Measurements from ENCODE around the gene APOL4. TPM values are rescaled to one million over a fixed set of nuclear protein-coding genes. Genes with fewer than 3 reads are reported as not detected.

The APOL4 gene
- total RNA-seq, 2 donors from 2014 or later = 0.22 TPM; not detected in 1

DNA sequence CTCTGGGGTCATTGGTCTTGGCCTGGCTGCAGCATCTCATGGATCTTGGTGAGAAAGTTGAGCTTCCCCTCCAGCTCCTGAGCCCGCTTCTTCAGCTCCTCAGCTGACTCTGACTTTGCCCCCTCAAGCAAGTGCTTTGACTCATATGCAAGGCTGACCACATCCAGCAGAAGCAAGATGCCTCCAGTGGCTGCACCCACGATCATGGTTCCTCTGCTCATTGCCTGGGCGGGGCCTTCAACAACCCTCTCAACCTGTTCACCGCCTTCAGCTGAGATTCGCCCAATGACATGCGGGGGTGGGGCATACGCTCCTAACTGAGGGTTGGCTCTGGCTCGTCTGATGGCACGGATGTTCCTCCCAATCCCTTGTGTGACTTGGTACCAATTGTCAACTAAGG, 25.8 kb upstream of the APOL4 start:
- DNase-seq = no peak
- ATAC-seq = no peak
- Mint-ChIP-seq H3K27ac (peak overlapping the region; percentile 51), H3K4me1 (peaks cover 5% of the 10 kb centered on the region), H3K27me3 (no peaks in the 10 kb centered on the region), H3K4me3 (no peak overlapping the region), H3K36me3 (ENCODE audit: low read depth) (peaks cover 4% of the 10 kb centered on the region)
- no peaks in the 10 kb centered on the region for H3K9me3 ChIP-seq (ENCODE audit: control insufficient read depth, low read length, poor library complexity, severe bottlenecking)

DNA sequence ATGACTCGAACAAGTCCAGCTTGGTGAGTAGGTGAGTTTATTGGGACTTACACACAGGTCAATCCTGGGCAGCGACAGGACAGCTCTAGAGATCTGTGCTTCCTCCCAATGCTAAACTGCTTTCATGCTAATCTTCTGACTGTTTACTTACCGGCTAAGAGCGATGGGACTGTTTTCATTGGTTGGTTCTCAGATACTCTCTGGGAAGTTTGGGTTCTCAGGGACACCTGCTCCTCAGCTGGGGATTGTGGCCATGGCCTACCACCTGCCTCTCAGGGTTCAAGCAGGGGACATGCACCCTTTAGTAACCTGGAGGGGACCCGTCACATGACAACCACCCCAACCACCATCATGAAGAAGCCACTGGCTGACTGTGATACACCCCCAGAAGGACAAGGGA, 24.6 kb upstream of the APOL4 start:
- Mint-ChIP-seq H3K27ac (no peak overlapping the region), H3K4me1 (peaks cover 7% of the 10 kb centered on the region), H3K4me3 (no peak overlapping the region), H3K36me3 (ENCODE audit: low read depth) (peaks cover 2% of the 10 kb centered on the region), H3K27me3 (peaks cover 5% of the 10 kb centered on the region)
- no peaks in the 10 kb centered on the region for H3K9me3 ChIP-seq (ENCODE audit: control insufficient read depth, low read length, poor library complexity, severe bottlenecking)
- DNase-seq (no peak), ATAC-seq (no peak)

DNA sequence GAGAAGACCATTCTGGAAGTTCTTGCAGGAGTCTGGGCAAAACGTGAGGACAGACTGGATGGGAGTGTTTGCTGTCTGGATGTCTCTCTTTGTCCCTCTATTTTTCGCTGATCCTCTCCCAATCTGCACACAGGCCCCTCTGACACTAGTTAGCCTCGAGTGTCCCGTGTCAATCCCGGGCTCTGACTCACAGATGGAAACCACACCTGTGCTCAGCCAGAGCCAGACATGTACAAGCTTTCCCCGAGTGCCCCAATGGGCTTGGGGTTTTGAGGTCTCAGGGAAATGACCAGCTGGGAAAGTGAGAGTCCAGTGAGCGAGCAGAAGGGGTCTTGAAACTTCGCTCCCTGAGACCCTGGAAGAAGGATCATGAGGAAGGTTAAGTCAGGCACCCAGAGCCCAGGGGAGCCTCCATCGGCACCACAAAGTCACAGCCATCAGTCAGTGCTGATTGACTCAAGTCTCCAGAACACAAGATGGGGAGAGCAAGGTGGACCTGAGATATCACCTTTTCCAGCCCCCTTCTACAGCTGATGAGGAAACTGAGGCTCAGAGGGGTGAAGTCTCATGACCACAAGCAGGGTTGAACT, 23.8 kb upstream of the APOL4 start:
- Mint-ChIP-seq H3K27me3 (peaks cover 9% of the 10 kb centered on the region), H3K4me3 (no peak overlapping the region), H3K36me3 (ENCODE audit: low read depth) (peaks cover 2% of the 10 kb centered on the region), H3K4me1 (peaks cover 7% of the 10 kb centered on the region), H3K27ac (peak overlapping the region; percentile 59)
- H3K9me3 ChIP-seq (ENCODE audit: control insufficient read depth, low read length, poor library complexity, severe bottlenecking) = no peaks in the 10 kb centered on the region
- ATAC-seq (no peak), DNase-seq (no peak)

DNA sequence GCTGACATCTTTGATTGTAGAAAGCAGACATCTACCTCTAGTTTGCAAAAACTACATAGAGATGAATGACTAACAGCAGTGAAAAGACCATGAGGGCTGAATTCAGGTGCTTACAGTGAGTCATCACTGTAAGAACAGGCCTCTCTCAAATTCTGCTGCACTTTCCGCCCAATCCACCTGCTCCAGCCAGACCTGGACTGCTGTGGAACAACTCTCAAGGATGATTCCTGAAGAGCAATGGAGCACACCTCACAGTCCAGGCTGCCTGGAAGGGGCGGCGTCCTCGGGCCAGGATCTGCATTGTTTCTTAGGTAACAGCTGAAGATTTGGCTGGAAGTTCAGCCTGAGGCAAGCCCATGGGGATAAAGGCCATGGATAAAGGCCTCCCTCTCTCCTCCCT, 22.6 kb upstream of the APOL4 start:
- Mint-ChIP-seq H3K4me1 (peaks cover 10% of the 10 kb centered on the region), H3K4me3 (no peak overlapping the region), H3K36me3 (ENCODE audit: low read depth) (no peaks in the 10 kb centered on the region), H3K27me3 (peaks cover 13% of the 10 kb centered on the region), H3K27ac (no peak overlapping the region)
- no peaks in the 10 kb centered on the region for H3K9me3 ChIP-seq (ENCODE audit: control insufficient read depth, low read length, poor library complexity, severe bottlenecking)
- ATAC-seq (no peak), DNase-seq (no peak)

DNA sequence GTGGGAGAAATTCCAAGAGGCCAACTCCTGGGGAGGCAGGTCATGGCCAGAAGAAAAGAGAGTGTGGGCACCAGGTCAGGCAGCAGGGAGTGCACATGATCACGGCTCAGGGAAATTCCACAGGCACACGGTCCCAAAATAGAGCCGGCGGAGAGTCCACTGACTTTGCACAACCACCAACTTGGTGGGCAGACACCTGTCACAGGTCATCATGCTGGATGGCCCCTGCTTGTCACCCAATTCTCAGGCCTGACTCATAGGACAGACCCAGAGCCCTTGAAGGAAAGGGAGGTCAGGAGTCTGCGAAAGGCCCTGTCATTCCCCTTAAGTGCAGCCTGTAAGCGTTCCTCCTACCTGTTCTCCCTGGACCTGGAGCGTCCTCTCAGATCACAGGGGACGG, 21.9 kb upstream of the APOL4 start:
- no peaks in the 10 kb centered on the region for H3K36me3 Mint-ChIP-seq (ENCODE audit: low read depth)

DNA sequence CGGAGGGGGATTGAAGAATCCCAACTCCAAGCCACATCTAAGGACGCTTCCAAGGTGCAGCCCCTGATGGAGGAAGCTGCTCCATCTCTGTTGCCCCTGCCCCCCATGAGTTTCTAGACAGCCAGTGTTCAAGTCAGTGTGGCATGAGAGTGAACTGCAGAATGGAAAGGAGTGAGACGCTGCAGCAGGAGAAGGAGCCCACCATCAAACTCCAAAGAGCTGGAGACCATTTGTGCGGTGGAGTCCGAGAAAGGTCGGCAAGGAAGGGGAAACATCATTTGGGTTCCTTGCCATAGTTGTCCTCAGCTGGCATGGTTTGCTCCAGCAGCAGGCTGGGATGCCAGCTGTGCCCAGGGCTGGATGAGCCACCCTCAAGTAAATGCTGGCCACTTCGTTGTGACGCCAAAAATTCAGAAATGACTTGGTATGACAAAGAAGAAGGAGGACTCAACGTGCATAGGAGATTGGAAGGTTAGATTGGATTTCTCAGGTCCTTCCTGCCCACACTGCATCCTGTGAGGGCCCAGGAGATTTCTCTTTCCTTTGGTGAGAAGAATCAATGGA, 21.4 kb upstream of the APOL4 start:
- no peak for DNase-seq
- Mint-ChIP-seq H3K27ac (peak overlapping the region; percentile 9), H3K27me3 (peaks cover 25% of the 10 kb centered on the region)

More for the DNA sequence above, 21.9 kb upstream of the APOL4 start:
- ATAC-seq (no peak), DNase-seq (no peak)
- Mint-ChIP-seq H3K27me3 (peaks cover 20% of the 10 kb centered on the region), H3K4me1 (peaks cover 12% of the 10 kb centered on the region), H3K4me3 (no peak overlapping the region), H3K27ac (no peak overlapping the region)
- H3K9me3 ChIP-seq (ENCODE audit: control insufficient read depth, low read length, poor library complexity, severe bottlenecking) = no peaks in the 10 kb centered on the region

DNA sequence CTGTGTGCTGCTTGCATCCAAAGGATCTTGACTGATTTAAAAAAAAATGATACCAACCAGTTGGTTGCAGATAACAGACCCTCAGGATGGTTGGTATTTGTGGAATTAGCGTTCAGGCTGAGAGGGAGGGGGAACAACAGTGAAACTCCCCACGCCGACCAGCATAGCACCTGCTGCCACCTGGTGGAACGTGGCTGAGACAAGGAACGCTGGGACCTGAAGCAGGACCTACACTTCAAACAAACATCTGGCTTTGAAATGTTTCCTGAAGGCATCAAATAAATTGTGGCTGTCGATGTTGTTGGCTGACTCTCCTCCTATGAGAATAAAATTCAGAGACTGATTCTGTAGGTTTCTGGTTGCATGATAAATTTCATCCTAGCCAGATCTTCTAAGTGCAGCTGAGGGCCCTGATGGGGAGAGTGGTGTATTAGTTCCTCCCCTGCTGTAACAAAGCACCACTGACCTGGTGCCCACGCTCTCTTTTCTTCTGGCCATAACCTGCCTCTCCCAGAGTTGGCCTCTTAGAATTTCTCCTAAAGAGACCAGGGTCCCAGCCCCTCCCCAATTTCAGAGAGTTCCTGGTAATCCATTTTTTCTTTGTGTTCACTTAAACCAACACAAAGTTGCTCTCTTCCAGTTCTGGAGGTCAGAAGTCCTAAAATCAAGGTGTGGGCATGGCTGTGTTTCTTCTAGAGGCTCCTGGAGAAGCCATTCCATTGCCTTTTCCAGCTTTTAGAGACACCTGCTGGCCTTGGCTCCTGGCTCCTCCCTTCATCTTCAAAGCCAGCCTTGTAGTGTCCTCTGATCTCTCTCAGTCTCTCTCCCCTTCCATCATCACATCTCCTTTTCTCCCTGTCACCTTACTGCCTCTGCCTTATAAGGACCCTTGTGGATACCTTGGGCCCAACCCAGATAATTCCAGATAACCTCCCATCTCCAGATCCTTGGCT, 20.5 kb upstream of the APOL4 start:
- H3K9me3 ChIP-seq (ENCODE audit: control insufficient read depth, low read length, poor library complexity, severe bottlenecking) = no peaks in the 10 kb centered on the region
- Mint-ChIP-seq H3K4me3 (peak overlapping the region; percentile 33), H3K27me3 (peaks cover 34% of the 10 kb centered on the region), H3K36me3 (ENCODE audit: low read depth) (no peaks in the 10 kb centered on the region), H3K4me1 (peaks cover 12% of the 10 kb centered on the region), H3K27ac (peak overlapping the region; percentile 9)
- peak; percentile 96 for ATAC-seq
- DNase-seq = peak in 2 of 3 donors; percentile 22 to 44

More for the DNA sequence above, 21.4 kb upstream of the APOL4 start:
- Mint-ChIP-seq H3K4me3 (no peak overlapping the region), H3K4me1 (peaks cover 12% of the 10 kb centered on the region), H3K36me3 (ENCODE audit: low read depth) (no peaks in the 10 kb centered on the region)
- no peak for ATAC-seq
- no peaks in the 10 kb centered on the region for H3K9me3 ChIP-seq (ENCODE audit: control insufficient read depth, low read length, poor library complexity, severe bottlenecking)

DNA sequence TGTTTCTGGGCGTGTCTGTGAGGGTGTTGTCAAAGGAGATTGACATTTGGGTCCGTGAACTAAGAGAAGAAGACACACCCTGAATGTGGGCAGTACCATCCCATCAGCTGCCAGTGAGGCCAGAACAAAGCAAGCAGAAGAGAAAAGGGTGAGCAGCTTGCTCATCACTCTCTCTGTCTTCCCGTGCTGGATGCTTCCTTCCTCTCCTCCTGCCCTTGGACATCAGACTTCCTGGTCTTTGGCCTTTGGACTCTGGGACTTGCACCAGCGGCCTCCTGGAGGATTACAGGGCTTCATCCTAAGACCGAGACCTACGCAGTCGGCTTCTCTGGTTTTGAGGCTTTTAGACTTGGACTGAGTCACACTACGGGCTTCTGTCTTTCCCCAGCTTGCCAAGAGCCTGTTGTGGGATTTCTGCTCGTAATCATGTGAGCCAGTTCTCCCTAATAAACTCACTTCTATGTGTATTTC, 18.9 kb upstream of the APOL4 start:
- Mint-ChIP-seq H3K36me3 (ENCODE audit: low read depth) (peaks cover under 1% of the 10 kb centered on the region), H3K27me3 (peaks cover 46% of the 10 kb centered on the region), H3K4me1 (peaks cover 13% of the 10 kb centered on the region), H3K4me3 (no peak overlapping the region), H3K27ac (no peak overlapping the region)
- ATAC-seq (no peak), DNase-seq (no peak)
- H3K9me3 ChIP-seq (ENCODE audit: control insufficient read depth, low read length, poor library complexity, severe bottlenecking) = no peaks in the 10 kb centered on the region

DNA sequence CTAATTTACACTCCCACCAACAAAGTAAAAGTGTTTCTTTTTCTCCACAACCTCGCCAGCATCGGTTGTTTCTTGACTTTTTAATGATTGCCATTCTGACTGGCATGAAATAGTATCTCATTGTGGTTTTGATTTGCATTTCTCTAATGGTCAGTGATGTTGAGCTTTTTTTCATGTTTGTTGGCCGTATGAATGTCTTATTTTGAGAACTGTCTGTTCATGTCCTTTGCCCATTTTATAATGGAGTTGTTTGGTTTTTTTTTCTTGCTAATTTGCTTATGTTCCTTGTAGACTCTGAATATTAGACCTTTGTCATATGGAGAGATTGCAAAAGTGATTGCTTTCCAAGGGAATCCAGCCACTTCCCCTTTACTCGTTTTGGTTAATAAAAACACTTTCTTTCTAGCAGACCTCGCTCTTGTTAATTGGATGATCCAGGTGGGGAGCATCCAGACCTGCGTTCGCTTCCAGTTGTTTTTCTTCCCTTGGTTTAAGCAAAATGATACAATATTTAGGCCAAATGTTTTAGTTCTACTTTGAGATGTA, 17.1 kb upstream of the APOL4 start:
- H3K4me3 Mint-ChIP-seq = no peak overlapping the region
- no peak for ATAC-seq
- DNase-seq = no peak
- H3K36me3 Mint-ChIP-seq (ENCODE audit: low read depth) = peaks cover 3% of the 10 kb centered on the region
- H3K27ac Mint-ChIP-seq = no peak overlapping the region
- peaks cover 16% of the 10 kb centered on the region for H3K4me1 Mint-ChIP-seq
- peaks cover 56% of the 10 kb centered on the region for H3K27me3 Mint-ChIP-seq
- no peaks in the 10 kb centered on the region for H3K9me3 ChIP-seq (ENCODE audit: control insufficient read depth, low read length, poor library complexity, severe bottlenecking)

DNA sequence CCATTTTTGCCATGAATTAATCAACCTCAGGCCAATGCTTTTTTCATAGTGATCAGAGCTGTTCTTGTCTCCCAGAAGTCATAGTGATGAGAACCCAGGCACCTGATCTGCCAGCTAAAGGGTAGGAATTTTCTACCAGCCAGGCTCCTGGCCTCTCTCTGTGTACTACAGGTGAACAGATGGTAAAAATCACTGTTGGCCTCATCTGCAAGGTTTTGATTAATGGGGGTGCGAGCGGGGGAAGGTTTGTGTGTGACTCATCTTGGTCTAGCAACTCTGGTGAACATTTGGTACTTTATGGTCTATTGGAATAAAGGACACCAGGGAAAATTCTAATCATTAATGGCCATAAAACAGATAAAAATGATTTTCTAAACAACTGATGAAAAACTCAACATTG, 14.4 kb upstream of the APOL4 start:
- H3K27me3 Mint-ChIP-seq = peaks cover 78% of the 10 kb centered on the region
- H3K36me3 Mint-ChIP-seq (ENCODE audit: low read depth) = peaks cover 3% of the 10 kb centered on the region
- H3K9me3 ChIP-seq (ENCODE audit: control insufficient read depth, low read length, poor library complexity, severe bottlenecking) = no peaks in the 10 kb centered on the region
- DNase-seq (no peak), ATAC-seq (no peak)
- H3K27ac Mint-ChIP-seq = no peak overlapping the region
- H3K4me1 Mint-ChIP-seq = peaks cover 15% of the 10 kb centered on the region
- H3K4me3 Mint-ChIP-seq = no peak overlapping the region

DNA sequence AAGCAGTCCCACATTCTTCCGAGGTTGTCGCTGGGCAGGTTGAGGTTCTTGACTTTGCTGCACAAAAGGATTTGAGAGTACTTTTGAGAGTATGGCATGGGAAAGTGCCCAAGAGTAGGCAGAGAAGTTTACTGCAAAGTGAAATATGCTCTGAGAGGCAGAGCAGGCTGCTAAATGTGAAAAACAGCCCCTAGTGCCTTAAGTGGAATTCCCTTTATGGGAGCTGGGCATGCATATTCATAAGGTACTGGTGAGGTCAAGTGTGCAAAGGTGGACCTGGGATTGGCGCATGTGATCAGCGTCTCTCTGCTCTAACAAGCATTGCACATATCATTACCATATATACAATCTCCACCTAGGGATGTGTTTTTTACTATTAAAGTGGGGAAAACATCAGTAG, 12.0 kb upstream of the APOL4 start:
- peaks cover 3% of the 10 kb centered on the region for H3K36me3 Mint-ChIP-seq (ENCODE audit: low read depth)
- H3K9me3 ChIP-seq (ENCODE audit: control insufficient read depth, low read length, poor library complexity, severe bottlenecking) = no peaks in the 10 kb centered on the region
- DNase-seq (no peak), ATAC-seq (no peak)
- H3K4me1 Mint-ChIP-seq = peaks cover 12% of the 10 kb centered on the region
- H3K4me3 Mint-ChIP-seq = no peak overlapping the region
- H3K27ac Mint-ChIP-seq = no peak overlapping the region
- H3K27me3 Mint-ChIP-seq = peaks cover 74% of the 10 kb centered on the region

DNA sequence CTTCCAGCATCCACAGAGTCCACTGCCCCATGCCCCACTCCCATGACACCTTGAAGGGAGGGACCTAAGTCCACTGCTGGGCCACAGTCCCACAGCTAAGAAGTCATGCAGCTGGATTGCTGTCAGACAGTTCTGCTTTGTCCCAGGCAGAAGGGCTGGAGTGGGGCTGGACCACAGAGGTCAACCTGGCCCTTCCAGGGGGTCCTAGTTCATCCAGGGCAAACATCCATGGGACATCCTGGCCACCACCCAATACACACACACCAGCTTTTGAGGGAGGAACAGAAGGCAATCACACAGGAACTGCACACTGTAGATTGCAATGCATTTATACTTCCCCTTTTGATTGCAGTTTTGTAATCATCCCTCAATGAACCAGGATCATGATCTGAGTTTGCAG, 11.3 kb upstream of the APOL4 start:
- peak overlapping the region; percentile 41 for H3K27ac Mint-ChIP-seq
- ATAC-seq = no peak
- peaks cover 71% of the 10 kb centered on the region for H3K27me3 Mint-ChIP-seq

DNA sequence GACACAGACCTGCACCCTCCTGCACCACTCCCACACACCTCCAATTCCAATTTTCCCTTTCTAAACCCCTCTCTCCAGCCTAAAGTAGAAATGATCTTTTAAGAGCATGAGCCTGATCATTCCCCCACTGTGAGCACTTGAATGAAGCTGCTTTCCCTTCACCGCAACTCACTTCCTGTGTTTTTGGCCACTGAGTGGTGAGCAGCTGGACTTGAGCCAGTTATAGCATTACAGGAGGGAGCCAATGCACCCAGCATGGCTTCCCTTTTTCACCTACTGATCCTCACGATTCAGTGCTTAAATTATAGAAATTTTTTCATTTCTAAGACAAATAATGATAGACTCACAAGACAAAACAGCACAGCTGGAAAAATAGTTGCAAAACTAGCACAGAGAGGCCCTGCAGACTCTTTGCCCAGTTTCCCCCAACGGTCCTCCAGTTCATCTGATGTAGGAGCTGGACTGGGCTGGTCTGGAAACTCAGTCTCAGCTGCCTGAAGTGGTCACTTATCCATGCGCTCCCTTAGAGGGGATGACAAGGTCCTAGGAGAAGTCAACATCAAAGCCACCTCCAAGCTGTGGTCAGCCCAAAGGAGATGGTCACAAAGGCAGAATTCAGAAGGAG, 9.7 kb upstream of the APOL4 start:
- Mint-ChIP-seq H3K4me3 (no peak overlapping the region), H3K27ac (peak overlapping the region; percentile 65), H3K36me3 (ENCODE audit: low read depth) (peaks cover 3% of the 10 kb centered on the region), H3K27me3 (peaks cover 63% of the 10 kb centered on the region), H3K4me1 (peaks cover 12% of the 10 kb centered on the region)
- DNase-seq = no peak
- ATAC-seq = no peak
- no peaks in the 10 kb centered on the region for H3K9me3 ChIP-seq (ENCODE audit: control insufficient read depth, low read length, poor library complexity, severe bottlenecking)

More for the DNA sequence above, 11.3 kb upstream of the APOL4 start:
- no peak overlapping the region for H3K4me3 Mint-ChIP-seq
- peaks cover 12% of the 10 kb centered on the region for H3K4me1 Mint-ChIP-seq
- DNase-seq = no peak
- H3K36me3 Mint-ChIP-seq (ENCODE audit: low read depth) = peaks cover 3% of the 10 kb centered on the region
- H3K9me3 ChIP-seq (ENCODE audit: control insufficient read depth, low read length, poor library complexity, severe bottlenecking) = no peaks in the 10 kb centered on the region

All from T-helper 17 cell (primary cell).